HG02938 (cell line): Measurements from ENCODE around the gene PROSER1.
"Not testable (repeated sequence)": the region's sequence is repeated elsewhere in the genome, so short reads cannot be mapped to it uniquely, and the experiment has no call there.

Source experiments
- ATAC-seq: cut with Tn5 transposase; IDR thresholded peaks from one replicate; pipeline ENCODE4 v1.9.1; 2021; ENCODE audit warnings: mild to moderate bottlenecking, moderate library complexity; ENCODE audit not compliant: unreplicated experiment

PROSER1 gene

GRCh38 chr13:39037880-39038568 is at the start of gene PROSER1, which contains the start of gene NHLRC3:
PROSER1 (minus strand) TSS chr13:39038089; CDS start chr13:39037242, 847 bp downstream.
NHLRC3 (plus strand) TSS chr13:39038456; CDS start chr13:39038640, 184 bp downstream.
- peak; percentile 73 for ATAC-seq

DNA sequence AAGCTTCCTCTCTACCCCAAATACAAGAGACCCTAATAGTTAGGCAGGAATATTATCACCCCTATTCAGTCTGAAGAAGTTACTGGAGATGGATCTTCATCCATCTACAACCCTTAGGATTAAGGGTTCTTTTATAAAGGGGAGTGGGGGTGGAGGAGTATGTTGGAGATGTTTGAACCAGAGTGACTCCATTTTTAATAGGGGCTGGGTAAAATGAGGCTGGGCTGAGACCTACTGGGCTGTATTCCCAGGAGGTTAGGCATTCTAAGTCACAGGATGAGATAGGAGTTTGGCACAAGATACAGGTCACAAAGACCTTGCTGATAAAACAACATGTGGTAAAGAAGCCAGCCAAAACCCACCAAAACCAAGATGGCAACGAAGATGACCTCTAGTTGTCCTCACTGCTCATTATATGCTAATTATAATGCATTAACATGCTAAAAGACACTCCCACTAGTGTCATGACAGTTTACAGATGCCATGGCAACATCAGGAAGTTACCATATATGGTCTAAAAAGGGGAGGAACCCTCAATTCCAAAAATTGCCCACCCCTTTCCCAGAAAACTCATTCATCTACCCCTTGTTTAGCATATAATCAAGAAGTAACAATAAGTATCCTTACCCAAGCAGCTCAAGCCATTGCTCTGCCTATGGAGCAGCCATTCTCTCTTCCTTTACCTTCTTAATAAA is 48.5 kb upstream of the PROSER1 start:
- not testable (repeated sequence) for ATAC-seq

DNA sequence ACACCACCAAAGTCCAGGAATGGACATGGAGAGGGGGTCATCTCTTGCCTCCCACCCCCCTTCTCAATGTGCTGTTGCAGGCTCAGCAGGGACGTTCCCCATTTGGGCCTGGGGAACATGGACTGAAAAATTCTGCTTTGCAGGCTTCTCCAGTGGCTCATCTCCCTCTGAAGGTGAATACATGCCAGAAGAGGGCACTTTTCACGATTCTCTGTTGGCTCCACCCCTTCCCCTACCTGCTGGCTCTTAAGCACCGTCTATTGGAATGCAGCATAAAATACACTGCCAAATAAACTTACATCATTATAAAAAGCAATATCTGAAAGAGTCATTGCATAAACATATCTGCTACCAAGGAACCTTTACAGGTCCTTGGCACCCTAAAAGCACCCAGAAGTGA is 36.1 kb upstream of the PROSER1 start:
- no peak for ATAC-seq

- no peak for ATAC-seq
Measured at GRCh38 chr13:39072842-39073241, 35.0 kb upstream of the PROSER1 start.

GRCh38 chr13:39062004-39062403 is 24.1 kb upstream of the PROSER1 start:
- no peak for ATAC-seq

- no peak for ATAC-seq
Measured at GRCh38 chr13:39058040-39058439, 20.2 kb upstream of the PROSER1 start.

GRCh38 chr13:39056018-39056417 is 18.1 kb upstream of the PROSER1 start:
- no peak for ATAC-seq

- no peak for ATAC-seq
Measured at GRCh38 chr13:39054112-39054511, 16.2 kb upstream of the PROSER1 start.

DNA sequence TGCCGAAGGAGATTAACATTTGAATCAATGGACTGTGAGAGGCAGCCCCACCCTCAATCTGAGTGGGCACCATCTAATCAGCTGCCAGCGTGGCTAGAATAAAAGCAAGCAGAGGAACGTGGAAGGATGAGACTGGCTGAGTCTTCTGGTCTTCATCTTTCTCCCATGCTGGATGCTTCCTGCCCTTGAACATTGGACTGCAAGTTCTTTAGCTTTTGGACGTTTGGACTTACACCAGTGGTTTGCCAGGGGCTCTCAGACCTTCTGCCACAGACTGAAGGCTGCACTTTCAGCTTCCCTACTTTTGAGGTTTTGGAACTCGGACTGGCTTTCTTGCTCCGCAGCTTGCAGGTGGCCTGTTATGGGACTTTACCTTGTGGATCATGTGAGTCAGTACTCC is 15.1 kb upstream of the PROSER1 start:
- ATAC-seq: no peak

DNA sequence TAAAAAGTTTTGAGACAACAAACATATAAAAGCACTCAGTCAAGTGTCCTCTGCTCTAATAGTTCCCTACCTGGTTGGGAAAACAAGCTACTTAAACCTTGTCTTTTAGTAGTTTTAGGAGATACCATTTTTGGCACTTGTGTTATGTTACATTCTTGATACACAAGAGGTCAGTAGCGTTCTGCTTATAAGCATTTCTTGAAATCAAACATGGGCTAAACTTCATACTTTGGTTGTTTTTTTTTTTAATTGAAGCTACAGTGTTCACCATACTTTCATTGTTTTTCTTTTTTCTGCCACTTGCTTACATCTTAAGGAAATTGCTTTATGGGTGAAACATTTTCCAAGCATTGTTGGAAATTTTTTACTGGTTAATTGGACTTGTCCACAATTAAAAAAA is 13.3 kb upstream of the PROSER1 start:
- ATAC-seq: no peak

GRCh38 chr13:39049274-39049673 is 11.4 kb upstream of the PROSER1 start:
- ATAC-seq: no peak

- no peak for ATAC-seq
Measured at GRCh38 chr13:39048806-39049205, 10.9 kb upstream of the PROSER1 start.

DNA sequence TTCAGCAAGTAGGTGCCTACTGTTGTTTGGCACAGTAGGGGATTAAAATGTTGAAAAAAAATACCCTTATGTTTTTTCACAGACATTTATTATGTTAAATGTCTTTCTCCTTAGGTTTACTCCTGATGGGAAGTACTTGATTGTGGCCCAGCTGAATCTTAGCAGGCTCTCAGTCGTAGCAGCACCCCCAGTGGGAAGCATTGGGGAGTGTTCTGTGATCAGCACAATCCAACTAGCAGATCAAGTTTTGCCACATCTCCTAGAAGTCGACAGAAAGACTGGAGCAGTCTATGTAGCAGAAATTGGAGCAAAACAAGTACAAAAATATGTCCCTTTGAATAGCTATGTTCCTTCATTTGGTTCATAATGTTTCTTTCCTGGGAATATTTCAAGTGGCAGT is 9.7 kb upstream of the PROSER1 start:
- no peak for ATAC-seq

DNA sequence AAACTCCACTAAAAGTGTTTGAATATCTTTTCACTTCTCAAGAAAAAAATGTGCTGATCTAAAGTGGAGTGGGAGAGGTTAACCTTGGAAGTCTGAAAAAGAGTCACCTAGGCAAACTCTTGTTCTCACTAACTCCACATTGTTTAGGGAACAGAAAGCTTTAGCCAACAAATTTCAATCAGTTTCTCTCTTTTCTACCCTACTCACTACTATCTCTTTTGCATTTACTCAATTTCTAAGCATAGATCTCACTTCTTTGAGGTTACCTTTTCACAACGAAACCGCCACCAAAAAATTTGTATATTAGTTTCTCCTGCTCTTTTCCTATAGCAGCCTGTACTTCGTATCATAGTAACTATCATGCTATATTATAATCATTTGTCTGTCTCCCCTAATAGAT is 6.6 kb upstream of the PROSER1 start:
- ATAC-seq: peak; percentile 85

DNA sequence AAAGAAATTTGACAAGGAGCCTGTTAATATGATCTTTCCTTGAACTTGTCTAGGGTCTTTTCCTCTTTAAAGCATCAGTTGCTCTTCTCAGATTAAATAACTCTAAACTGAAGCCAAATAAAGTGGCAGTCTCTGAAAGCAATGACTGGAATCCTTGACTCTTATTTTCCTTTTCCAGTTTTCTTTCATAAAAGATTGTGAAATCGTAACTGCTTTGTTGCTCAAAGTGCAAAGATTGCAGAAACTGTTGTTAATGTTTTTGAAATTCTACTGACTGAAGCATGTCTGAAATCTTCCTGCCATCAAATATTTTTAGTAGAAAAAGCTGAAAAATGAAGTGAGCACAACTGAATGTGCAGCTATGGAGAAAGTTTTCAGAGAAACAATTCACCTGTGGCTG is 2.3 kb upstream of the PROSER1 start:
- no peak for ATAC-seq

- no peak for ATAC-seq
Measured at GRCh38 chr13:39039041-39039440, 1.2 kb upstream of the PROSER1 start.

DNA sequence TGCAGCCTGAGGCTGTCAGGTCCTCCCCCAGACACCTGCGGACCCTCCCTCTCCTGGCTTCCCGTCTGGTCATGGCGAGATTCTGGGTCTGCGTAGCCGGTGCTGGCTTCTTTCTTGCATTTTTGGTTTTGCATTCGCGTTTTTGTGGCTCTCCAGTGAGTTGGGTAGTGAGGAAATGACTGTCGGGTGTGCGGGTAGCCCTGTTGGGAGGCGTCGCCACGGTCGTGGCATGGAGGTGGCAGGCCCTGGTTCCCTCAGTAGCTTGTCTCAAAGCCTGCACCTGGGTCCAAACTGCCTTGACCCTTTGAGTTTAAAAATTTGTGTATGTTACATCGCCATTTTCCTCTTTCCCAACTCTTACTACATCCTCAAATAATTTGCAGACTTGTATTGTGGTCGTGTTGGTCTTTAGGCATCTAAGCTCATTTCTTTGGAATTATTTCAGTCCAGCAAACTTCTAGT is 711 bp upstream of the PROSER1 start:
- peak; percentile 28 for ATAC-seq

DNA sequence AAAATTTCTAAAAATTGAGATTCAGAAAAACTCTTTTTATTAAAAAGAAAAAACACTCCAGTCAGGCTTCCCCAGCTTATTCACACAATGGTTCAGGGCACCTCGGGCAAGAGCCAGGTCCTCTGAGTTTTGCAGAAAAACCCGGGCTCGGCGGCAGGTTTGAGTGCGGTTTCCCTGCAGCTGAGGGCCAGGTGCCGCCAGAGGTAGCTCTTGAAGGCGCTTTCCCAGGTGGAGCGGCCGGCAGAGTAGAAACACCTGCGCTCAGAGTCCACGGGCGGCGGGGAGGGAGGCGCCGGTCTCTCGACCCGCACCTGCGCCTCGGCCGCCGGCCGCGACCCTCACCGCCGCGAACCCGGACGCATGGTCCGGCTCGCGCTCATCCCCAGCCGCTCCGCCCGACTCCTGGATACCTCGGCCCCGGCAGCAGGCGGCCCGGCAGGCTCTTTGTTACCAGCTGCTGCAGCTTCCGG is 444 bp downstream of the PROSER1 start:
- ATAC-seq: peak; percentile 12

DNA sequence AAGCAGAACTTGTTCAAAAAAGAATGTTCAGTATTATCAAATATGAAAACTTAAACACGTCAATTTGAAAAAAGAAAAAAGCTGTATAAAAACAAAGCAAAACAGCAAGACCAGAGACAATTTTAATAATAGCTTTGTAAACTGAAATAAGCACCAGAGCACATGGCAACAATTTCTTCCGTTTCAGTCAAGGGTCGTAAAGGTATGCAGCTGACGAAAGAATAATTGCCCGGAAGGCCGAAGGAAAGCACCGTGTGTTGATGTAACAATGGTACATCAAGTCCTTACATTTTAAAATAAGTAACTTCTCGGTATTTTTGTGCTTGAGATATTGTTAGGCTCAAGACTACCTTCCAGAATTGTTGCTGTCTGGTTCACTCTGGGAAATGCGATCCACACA is 1.7 kb downstream of the PROSER1 start:
- ATAC-seq: no peak

DNA sequence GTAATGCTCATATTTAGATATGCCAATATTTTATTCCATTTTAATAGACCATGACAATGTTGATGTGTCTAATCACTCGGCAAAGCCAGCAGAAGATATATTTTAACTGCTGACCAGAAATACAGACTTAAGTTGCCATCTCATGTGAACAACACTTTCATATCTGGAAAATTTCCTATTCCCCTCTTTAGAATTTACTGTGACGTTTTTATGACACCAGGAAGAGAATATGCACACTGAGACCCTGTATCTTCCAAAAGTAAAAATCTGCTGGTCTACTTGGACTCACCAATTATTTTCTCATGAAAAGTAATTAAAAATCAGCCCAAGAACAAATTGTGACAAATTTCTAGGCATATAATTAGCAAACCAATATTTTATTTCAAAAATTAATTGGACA is 2.1 kb downstream of the PROSER1 start:
- ATAC-seq: no peak

GRCh38 chr13:39035204-39035603 is 2.7 kb downstream of the PROSER1 start:
- no peak for ATAC-seq

DNA sequence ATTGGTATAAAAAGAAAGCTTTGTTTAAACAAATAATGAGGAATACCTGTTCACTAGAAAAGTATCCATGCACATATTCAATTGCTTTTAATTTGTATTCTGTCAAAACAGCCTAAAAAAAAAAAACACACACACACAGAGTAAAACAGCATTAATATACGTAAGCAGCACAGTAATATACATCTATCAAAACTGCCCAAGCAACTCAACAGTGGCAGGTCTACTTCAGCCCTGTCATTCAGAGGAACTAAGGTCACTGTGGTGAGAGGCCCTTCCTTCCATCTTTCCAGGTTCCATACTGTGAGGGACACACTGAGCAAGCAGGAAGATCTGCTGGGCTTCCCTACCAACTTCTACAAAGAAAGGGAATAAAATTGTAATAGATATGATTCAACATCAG is 3.8 kb downstream of the PROSER1 start:
- ATAC-seq: no peak
